Activated naive CD8-positive, alpha-beta T cell treated with anti-CD3 and anti-CD28 coated beads, Interleukin-2, amount 50 U/mL, for 24 hours (primary cell): ENCODE measurements around the gene CRIP2.

Source experiments
- ATAC-seq: fragments of 150-1000 bp; cut with Tn5 transposase; one replicate; pipeline ENCODE4 v1.10.0; 2021
- DNase-seq: peaks from one replicate; pipeline ENCODE4 v3.0.0; 2021
- H3K27ac Mint-ChIP-seq: one replicate; pipeline ENCODE4 v1.8.0; 2021; ENCODE audit warnings: mild to moderate bottlenecking, mixed read lengths
- H3K27me3 Mint-ChIP-seq: one replicate; pipeline ENCODE4 v1.8.0; 2021; ENCODE audit warnings: mixed read lengths
- H3K36me3 Mint-ChIP-seq: one replicate; pipeline ENCODE4 v1.8.0; 2021; ENCODE audit warnings: low read depth, mixed read lengths
- H3K4me1 Mint-ChIP-seq: one replicate; pipeline ENCODE4 v1.8.0; 2021; ENCODE audit warnings: mixed read lengths
- H3K4me3 Mint-ChIP-seq: one replicate; pipeline ENCODE4 v1.8.0; 2021; ENCODE audit warnings: mild to moderate bottlenecking, moderate library complexity, mixed read lengths
- H3K9me3 Mint-ChIP-seq: one replicate; pipeline ENCODE4 v1.8.0; 2021; ENCODE audit warnings: mixed read lengths

CRIP2 gene

GRCh38 chr14:105464501-105464900 is 10.1 kb upstream of the CRIP2 start:
- Mint-ChIP-seq H3K4me1 (no peaks in the 10 kb centered on the region), H3K4me3 (no peak overlapping the region), H3K9me3 (no peaks in the 10 kb centered on the region), H3K27me3 (no peaks in the 10 kb centered on the region), H3K27ac (no peak overlapping the region), H3K36me3 (peaks cover 8% of the 10 kb centered on the region)
- DNase-seq: no peak
- no peak for ATAC-seq

- no peaks in the 10 kb centered on the region for H3K4me1 Mint-ChIP-seq
- H3K27ac Mint-ChIP-seq: no peak overlapping the region
- no peak overlapping the region for H3K4me3 Mint-ChIP-seq
- H3K9me3 Mint-ChIP-seq: no peaks in the 10 kb centered on the region
- DNase-seq (no peak), ATAC-seq (no peak)
- H3K36me3 Mint-ChIP-seq: peaks cover 8% of the 10 kb centered on the region
- H3K27me3 Mint-ChIP-seq: no peaks in the 10 kb centered on the region
Measured at GRCh38 chr14:105465209-105466031, 9.2 kb upstream of the CRIP2 start.

GRCh38 chr14:105466531-105467248 is 7.9 kb upstream of the CRIP2 start:
- no peaks in the 10 kb centered on the region for H3K9me3 Mint-ChIP-seq
- DNase-seq (no peak), ATAC-seq (no peak)
- no peak overlapping the region for H3K4me3 Mint-ChIP-seq
- no peaks in the 10 kb centered on the region for H3K4me1 Mint-ChIP-seq
- H3K36me3 Mint-ChIP-seq: peaks cover 3% of the 10 kb centered on the region
- H3K27ac Mint-ChIP-seq: no peak overlapping the region
- H3K27me3 Mint-ChIP-seq: no peaks in the 10 kb centered on the region

GRCh38 chr14:105467249-105467941 is 7.2 kb upstream of the CRIP2 start:
- ATAC-seq (no peak), DNase-seq (no peak)
- Mint-ChIP-seq H3K4me3 (no peak overlapping the region), H3K36me3 (peaks cover 2% of the 10 kb centered on the region), H3K4me1 (no peaks in the 10 kb centered on the region), H3K27ac (no peak overlapping the region), H3K9me3 (no peaks in the 10 kb centered on the region), H3K27me3 (no peaks in the 10 kb centered on the region)

DNA sequence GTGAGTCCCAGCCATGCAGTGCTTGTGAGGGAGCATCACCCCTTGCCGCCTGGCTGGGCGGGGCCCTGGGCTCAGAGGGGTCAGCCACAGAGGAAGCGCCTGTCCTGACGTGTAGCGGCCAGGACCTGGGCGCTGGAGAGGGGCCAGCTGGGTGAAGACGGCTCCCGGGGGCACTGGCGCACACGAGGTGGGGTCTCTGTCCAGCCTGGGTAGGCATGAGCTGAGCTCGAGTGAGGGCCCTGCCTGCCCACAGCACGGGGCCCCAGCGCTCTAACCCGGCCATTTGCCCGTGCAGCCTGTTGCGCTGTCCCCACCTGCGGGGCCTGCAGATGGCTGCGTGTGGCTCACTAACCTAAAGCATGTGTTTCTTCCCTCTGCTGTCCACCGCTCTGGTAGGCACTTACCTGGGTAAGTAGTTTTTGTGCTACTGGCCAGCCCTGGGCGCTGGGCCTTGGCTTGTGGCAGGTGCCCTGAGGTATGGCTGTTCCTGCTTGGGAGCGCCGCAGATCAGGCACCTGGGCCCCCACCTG is 6.6 kb upstream of the CRIP2 start:
- no peaks in the 10 kb centered on the region for H3K4me1 Mint-ChIP-seq
- DNase-seq (no peak), ATAC-seq (no peak)
- H3K4me3 Mint-ChIP-seq: no peak overlapping the region
- H3K9me3 Mint-ChIP-seq: no peaks in the 10 kb centered on the region
- H3K27ac Mint-ChIP-seq: no peak overlapping the region
- no peaks in the 10 kb centered on the region for H3K27me3 Mint-ChIP-seq
- peaks cover 2% of the 10 kb centered on the region for H3K36me3 Mint-ChIP-seq

DNA sequence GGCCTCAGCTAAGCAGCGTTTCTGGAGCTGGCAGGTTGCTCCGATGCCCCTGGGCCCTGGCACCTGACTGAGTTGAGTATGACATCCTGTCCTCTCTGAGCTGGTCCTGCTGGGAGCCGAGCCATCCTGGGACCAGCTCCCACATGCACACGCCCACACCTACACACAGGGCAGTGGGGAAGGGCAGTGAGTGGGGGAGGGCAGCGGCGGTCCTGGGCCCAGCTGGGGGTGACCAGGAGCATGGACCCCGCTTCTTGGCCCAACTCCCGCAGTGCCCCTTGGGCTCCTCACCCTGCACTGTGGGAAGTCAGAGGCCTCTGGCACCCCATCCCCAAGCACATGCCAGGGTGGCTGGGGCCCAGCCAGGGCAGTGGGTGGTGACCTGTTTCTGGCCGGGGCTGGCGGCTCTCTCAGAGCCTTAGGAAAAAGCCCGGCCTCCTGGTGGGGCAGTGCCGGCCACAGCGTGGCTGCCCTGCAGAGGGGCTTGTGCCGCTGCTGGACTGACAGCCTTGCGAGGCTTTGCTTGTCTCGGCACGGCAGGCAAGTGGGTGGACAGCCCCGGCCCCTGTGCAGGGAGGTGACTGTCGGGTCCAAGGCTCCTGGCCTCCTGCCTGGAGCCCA is 5.9 kb upstream of the CRIP2 start:
- H3K27ac Mint-ChIP-seq: no peak overlapping the region
- DNase-seq (no peak), ATAC-seq (no peak)
- no peak overlapping the region for H3K4me3 Mint-ChIP-seq
- H3K4me1 Mint-ChIP-seq: no peaks in the 10 kb centered on the region
- no peaks in the 10 kb centered on the region for H3K27me3 Mint-ChIP-seq
- no peaks in the 10 kb centered on the region for H3K9me3 Mint-ChIP-seq
- H3K36me3 Mint-ChIP-seq: peaks cover 2% of the 10 kb centered on the region

GRCh38 chr14:105469456-105470349 is 4.9 kb upstream of the CRIP2 start:
- H3K9me3 Mint-ChIP-seq: no peaks in the 10 kb centered on the region
- H3K27ac Mint-ChIP-seq: no peak overlapping the region
- no peaks in the 10 kb centered on the region for H3K27me3 Mint-ChIP-seq
- H3K36me3 Mint-ChIP-seq: no peaks in the 10 kb centered on the region
- no peak for DNase-seq
- no peak overlapping the region for H3K4me3 Mint-ChIP-seq
- H3K4me1 Mint-ChIP-seq: no peaks in the 10 kb centered on the region
- ATAC-seq: no peak

DNA sequence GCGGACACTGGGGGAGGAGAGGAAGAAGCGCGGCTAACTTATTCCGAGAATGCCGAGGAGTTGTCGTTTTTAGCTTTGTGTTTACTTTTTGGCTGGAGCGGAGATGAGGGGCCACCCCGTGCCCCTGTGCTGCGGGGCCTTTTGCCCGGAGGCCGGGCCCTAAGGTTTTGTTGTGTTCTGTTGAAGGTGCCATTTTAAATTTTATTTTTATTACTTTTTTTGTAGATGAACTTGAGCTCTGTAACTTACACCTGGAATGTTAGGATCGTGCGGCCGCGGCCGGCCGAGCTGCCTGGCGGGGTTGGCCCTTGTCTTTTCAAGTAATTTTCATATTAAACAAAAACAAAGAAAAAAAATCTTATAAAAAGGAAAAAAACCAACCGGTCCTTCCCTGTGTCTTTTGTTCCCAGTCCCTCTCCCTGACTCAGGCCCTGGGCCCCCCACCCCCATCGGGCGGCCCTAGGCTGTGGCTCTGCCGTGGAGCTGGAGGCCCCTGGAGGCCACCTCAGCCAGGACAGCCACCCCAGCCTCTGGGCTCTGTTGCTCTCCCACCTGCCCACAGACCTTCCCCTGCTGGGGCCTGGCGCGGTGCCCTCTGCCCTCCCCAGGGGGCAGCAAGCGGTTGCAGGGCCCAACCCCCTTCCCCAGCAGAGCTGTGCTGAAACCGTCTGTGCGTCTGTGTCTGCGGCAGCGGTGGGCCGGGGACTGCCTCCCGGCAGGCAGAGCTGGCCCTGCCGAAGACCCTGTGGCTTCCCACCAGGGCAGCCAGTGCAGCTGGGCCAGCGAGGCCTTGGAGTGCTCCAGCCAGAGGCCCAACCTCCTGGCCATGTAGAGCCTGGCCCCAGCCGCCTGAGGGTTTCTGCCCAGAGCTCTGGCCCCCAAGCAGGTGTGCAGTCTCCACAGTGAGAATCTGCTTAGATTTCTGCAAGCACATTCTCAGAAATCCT is 4.0 kb upstream of the CRIP2 start:
- Mint-ChIP-seq H3K4me1 (peaks cover 3% of the 10 kb centered on the region), H3K27ac (no peak overlapping the region), H3K27me3 (no peaks in the 10 kb centered on the region), H3K9me3 (no peaks in the 10 kb centered on the region), H3K4me3 (no peak overlapping the region), H3K36me3 (no peaks in the 10 kb centered on the region)
- ATAC-seq (no peak), DNase-seq (no peak)

- no peak overlapping the region for H3K27ac Mint-ChIP-seq
- H3K9me3 Mint-ChIP-seq: no peaks in the 10 kb centered on the region
- peaks cover 4% of the 10 kb centered on the region for H3K27me3 Mint-ChIP-seq
- H3K4me1 Mint-ChIP-seq: peaks cover 3% of the 10 kb centered on the region
- no peaks in the 10 kb centered on the region for H3K36me3 Mint-ChIP-seq
- H3K4me3 Mint-ChIP-seq: no peak overlapping the region
- DNase-seq (no peak), ATAC-seq (no peak)
Measured at GRCh38 chr14:105471297-105471821, 3.3 kb upstream of the CRIP2 start.

GRCh38 chr14:105471823-105472485 is 2.7 kb upstream of the CRIP2 start:
- Mint-ChIP-seq H3K27ac (no peak overlapping the region), H3K36me3 (no peaks in the 10 kb centered on the region), H3K27me3 (peaks cover 9% of the 10 kb centered on the region), H3K4me1 (peaks cover 5% of the 10 kb centered on the region), H3K4me3 (no peak overlapping the region), H3K9me3 (no peaks in the 10 kb centered on the region)
- DNase-seq (no peak), ATAC-seq (no peak)

- DNase-seq (no peak), ATAC-seq (no peak)
- Mint-ChIP-seq H3K27me3 (peaks cover 14% of the 10 kb centered on the region), H3K4me1 (peaks cover 9% of the 10 kb centered on the region), H3K4me3 (no peak overlapping the region), H3K27ac (no peak overlapping the region), H3K9me3 (no peaks in the 10 kb centered on the region), H3K36me3 (peaks cover 2% of the 10 kb centered on the region)
Measured at GRCh38 chr14:105472486-105472991, 2.1 kb upstream of the CRIP2 start.

- H3K36me3 Mint-ChIP-seq: peaks cover 2% of the 10 kb centered on the region
- no peak overlapping the region for H3K27ac Mint-ChIP-seq
- H3K4me1 Mint-ChIP-seq: peaks cover 9% of the 10 kb centered on the region
- ATAC-seq (no peak), DNase-seq (no peak)
- no peaks in the 10 kb centered on the region for H3K9me3 Mint-ChIP-seq
- H3K4me3 Mint-ChIP-seq: no peak overlapping the region
- H3K27me3 Mint-ChIP-seq: peaks cover 14% of the 10 kb centered on the region
Measured at GRCh38 chr14:105473033-105473676, 1.5 kb upstream of the CRIP2 start.
